ENCODE measurements around the gene PSMC4.
A peak's percentile ranks its signal among the peaks of the same experiment; 100 is the strongest.

The PSMC4 gene

DNA sequence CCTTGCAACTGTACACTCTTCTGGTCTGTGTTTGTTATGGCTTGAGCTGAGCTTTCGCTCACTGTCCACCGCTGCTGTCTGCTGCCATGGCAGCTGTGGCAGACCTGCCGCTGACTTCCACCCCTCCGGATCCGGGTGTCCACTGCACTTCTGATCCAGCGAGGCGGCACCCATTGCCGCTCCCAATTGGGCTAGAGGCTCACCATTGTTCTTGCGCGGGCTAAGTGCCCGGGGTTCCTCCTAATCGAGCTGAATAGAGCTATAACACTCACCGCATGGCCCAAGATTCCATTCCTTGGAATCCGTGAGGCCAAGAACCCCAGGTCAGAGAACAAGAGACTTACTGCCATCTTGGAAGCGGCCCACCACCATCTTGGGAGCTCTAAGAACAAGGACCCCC lies 2.2 kb upstream of the PSMC4 start:
- no peak for DNase-seq (ENCODE audit: low read depth)
- H3K4me3 ChIP-seq (ENCODE audit: control insufficient read depth, low read depth, low read length) = no peak overlapping the region
- TF ChIP-seq, protein P1, sequence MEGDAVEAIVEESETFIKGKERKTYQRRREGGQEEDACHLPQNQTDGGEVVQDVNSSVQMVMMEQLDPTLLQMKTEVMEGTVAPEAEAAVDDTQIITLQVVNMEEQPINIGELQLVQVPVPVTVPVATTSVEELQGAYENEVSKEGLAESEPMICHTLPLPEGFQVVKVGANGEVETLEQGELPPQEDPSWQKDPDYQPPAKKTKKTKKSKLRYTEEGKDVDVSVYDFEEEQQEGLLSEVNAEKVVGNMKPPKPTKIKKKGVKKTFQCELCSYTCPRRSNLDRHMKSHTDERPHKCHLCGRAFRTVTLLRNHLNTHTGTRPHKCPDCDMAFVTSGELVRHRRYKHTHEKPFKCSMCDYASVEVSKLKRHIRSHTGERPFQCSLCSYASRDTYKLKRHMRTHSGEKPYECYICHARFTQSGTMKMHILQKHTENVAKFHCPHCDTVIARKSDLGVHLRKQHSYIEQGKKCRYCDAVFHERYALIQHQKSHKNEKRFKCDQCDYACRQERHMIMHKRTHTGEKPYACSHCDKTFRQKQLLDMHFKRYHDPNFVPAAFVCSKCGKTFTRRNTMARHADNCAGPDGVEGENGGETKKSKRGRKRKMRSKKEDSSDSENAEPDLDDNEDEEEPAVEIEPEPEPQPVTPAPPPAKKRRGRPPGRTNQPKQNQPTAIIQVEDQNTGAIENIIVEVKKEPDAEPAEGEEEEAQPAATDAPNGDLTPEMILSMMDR (IDR thresholded peaks at IDR 0.05; ENCODE audit: control insufficient read depth, insufficient read depth, low read depth, low read length, missing control alignments) = no peak

DNA sequence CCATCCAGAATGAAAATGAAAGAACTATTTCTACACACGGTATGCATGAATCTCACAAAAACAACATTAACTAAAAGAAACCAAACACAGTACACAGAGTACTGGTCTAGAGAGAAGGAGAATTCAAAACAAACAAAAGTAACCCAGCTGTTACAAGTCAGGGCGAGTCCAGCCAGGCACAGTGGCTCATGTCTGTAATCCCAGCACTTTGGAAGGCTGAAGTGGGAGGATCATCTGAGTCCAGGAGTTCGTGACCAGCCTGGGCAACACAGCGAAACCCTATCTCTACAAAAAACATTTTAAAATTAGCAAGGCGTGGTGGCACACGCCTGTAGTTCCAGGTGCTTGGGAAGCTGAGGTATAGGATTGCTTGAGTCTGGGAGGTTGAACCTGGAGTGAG lies 1.7 kb upstream of the PSMC4 start:
- DNase-seq (ENCODE audit: low read depth) = no peak
- TF ChIP-seq, protein P1 (IDR thresholded peaks at IDR 0.05; ENCODE audit: control insufficient read depth, insufficient read depth, low read depth, low read length, missing control alignments) = no peak
- H3K4me3 ChIP-seq (ENCODE audit: control insufficient read depth, low read depth, low read length) = no peak overlapping the region

DNA sequence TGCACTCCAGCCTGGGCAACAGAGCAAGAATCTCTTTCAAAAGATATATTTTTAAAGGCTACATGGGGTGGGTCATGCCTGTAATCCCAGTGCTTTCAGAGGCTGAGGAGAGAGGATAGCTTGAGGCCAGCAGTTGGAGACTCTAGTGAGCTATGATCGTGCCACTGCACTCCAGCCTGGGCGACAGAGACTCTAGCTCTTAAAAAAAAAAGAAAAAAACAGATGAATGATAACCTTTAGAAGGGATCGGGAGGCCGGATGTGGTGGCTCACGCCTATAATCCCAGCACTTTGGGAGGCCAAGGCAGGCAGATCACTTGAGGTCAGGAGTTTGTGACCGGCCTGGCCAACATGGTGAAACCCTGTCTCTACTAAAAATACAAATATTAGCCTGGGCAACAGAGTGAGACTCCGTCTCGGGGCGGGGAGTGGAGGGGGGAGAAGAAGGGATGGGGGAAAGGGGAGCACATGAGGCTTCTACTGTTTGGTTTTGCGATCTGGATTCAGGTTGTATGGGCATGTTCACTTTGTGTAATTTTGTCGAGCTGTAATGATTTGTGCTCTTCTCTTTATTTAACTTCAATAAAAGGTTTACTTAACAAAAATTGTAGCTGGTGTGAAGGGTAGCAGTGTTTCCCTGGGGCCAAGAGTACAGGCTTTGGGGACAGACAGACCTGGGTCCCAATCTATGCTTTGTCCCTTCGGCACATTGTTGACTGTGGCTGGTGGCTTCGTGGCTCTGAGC lies 1.1 kb upstream of the PSMC4 start:
- TF ChIP-seq, protein P1 (IDR thresholded peaks at IDR 0.05; ENCODE audit: control insufficient read depth, insufficient read depth, low read depth, low read length, missing control alignments) = no peak
- no peak for DNase-seq (ENCODE audit: low read depth)
- peak overlapping the region; percentile 88 for H3K4me3 ChIP-seq (ENCODE audit: control insufficient read depth, low read depth, low read length)

GRCh38 chr19:39970425-39970674 lies 615 bp upstream of the PSMC4 start:
- peak overlapping the region; percentile 88 for H3K4me3 ChIP-seq (ENCODE audit: control insufficient read depth, low read depth, low read length)
- TF ChIP-seq, protein P1 (IDR thresholded peaks at IDR 0.05; ENCODE audit: control insufficient read depth, insufficient read depth, low read depth, low read length, missing control alignments) = no peak
- DNase-seq (ENCODE audit: low read depth) = no peak

DNA sequence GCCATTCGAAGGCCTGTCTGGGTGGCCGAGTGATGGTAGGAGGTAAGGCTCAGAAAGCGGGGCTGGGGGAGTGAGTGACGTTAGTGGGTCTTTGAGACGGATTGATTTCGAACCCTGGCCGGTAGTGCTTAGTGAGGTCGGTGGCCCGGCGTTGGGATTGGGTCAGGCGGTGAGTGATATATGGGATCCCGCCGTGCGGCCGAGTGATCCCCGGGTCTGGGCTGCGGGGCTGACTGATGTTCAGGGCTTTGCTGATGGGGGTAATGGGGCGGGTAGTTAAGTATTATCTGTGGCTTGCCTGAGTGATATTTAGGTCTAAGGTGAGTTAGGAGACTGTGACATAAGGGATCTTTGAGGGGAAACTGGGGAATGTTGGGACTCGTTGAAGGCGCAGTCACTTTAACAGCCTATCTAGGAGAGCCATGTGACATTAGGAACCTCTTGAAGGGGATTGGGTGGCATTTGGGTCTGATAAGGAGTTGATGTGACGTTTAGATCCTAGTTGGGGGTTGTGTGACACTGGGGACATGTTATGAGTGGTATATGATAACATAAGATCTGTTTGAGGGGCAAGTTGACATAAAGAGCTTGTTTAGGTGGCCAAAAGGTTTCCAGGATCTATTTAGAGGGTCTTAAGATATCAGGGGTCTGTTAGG lies 543 bp downstream of the PSMC4 start:
- TF ChIP-seq, protein P1 (IDR thresholded peaks at IDR 0.05; ENCODE audit: control insufficient read depth, insufficient read depth, low read depth, low read length, missing control alignments) = no peak
- H3K4me3 ChIP-seq (ENCODE audit: control insufficient read depth, low read depth, low read length) = peak overlapping the region; percentile 88
- no peak for DNase-seq (ENCODE audit: low read depth)

- no peak overlapping the region for H3K4me3 ChIP-seq (ENCODE audit: control insufficient read depth, low read depth, low read length)
- TF ChIP-seq, protein P1 (IDR thresholded peaks at IDR 0.05; ENCODE audit: control insufficient read depth, insufficient read depth, low read depth, low read length, missing control alignments) = no peak
- no peak for DNase-seq (ENCODE audit: low read depth)
Observed at GRCh38 chr19:39974377-39975155, 3.6 kb downstream of the PSMC4 start.
